CD4-positive, alpha-beta T cell treated with Interleukin-6 for 4 hours (primary cell): ENCODE results near the gene TNS3.

Experiments used
- DNase-seq: peaks from one replicate; pipeline ENCODE4 v3.0.0-alpha.2; 2020; ENCODE audit warnings: mixed read lengths

Gene TNS3

DNA sequence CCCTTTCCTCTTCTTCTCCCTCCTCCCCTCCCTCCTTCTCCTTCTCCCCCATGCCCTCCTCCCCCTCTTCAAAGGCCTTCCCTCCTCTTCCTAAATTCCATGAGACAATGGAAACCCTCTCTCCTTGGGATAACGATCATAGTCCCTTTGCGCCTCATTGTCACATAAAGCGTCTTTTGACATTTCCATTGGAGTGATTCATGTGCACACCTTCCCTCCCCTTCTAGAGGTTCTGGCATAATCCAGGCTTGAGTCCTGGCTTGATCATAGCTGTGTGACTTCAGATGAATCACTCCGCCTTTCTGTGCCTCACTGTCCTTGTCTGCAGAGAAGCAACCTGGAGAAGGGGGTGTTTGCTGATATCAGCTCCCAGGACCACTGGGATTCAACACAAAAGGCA, 204.2 kb downstream of the TNS3 start:
- DNase-seq, result no peak

DNA sequence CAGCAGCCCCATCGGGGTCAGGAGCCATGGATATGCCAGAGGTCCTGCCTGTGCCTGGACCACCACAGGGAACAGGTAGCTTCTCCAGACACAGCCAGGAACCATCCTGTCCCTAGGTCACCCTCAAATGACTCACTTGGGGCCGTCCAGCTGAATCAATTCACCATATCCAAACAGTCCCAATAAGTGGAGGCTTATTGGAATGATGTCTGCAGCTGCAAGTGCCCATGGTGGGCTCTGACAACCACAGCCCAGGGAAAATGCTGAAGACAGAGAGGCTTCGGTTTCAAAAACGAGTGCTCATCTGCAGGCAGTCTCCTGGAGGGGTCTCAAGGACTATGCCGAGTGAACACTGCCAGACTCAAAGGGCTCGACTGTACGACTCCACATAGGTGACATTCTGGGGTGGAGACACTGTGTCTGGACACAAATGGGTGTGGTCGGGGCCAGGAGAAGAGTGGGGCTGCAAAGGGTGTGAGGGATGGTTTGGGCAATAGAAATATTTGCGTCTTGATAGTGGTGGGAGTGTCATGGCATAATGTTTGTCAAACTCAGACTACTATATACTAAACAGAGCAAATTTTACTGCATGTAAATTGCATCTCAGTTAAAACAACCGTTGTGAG, 204.8 kb downstream of the TNS3 start:
- DNase-seq, result no peak

GRCh38 chr7:47375121-47375938, 206.6 kb downstream of the TNS3 start:
- no peak for DNase-seq

- DNase-seq, result no peak
Observed at GRCh38 chr7:47374538-47374937, 207.4 kb downstream of the TNS3 start.

DNA sequence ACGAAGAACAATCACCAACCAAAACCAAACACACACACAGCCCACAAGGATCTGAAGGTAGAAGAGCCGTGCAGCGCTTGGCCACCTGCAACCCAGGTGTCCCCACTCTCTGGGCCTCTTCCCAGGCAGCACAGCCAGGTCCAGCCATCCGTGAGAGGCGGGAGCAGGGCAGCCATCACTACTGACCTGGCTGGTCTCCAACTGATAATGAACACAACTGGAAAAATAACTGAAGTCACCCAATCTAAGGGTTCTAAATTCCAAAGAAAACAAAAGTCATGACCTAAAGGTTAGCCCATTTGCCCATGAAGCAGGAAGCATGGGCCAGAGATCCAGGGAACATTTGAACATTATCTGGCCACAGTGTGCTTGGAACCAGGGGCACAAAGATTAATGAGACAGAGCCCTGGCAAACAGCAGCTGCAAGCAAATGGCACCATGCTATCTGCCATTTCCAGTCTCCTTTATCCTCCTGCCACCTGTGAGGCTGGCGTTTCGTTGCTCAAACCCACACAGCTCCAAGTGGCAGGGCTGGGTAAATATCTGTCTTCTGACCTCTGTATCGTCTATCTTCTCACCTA, 207.9 kb downstream of the TNS3 start:
- DNase-seq, result no peak

DNA sequence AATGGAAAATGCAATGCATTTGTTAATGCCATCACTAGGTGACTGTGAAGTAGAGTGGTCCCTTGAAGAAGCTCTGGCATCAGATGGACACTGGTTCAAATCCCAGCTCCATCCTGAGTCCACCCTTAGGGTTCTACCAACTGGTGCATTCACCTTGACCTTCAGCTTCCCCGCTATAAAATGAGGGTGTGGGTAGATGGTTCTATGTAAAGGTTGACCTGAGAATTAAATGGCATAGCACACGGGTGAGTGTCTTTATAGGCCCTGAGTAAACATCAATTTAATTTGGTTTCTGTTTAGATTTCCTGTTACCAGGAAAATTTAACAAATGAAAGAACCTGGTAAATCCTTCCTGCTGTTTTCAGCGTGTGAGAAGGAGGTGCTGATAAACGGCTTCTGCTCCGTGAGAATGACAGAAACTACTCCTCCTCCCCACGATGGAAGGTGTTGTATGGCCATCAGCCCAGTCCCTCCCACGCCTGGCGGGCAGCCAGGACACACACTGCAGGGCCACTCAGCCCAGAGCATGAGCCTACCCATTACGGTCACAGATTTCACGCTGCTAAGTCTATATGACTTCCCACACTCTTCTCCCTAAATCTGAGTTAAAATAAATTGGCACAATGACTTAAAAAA, 210.1 kb downstream of the TNS3 start:
- no peak for DNase-seq

- DNase-seq, result no peak
Observed at GRCh38 chr7:47371317-47371716, 210.6 kb downstream of the TNS3 start.

- DNase-seq, result no peak
Observed at GRCh38 chr7:47370461-47371042, 211.4 kb downstream of the TNS3 start.

GRCh38 chr7:47369736-47370135, 212.2 kb downstream of the TNS3 start:
- DNase-seq, result no peak

DNA sequence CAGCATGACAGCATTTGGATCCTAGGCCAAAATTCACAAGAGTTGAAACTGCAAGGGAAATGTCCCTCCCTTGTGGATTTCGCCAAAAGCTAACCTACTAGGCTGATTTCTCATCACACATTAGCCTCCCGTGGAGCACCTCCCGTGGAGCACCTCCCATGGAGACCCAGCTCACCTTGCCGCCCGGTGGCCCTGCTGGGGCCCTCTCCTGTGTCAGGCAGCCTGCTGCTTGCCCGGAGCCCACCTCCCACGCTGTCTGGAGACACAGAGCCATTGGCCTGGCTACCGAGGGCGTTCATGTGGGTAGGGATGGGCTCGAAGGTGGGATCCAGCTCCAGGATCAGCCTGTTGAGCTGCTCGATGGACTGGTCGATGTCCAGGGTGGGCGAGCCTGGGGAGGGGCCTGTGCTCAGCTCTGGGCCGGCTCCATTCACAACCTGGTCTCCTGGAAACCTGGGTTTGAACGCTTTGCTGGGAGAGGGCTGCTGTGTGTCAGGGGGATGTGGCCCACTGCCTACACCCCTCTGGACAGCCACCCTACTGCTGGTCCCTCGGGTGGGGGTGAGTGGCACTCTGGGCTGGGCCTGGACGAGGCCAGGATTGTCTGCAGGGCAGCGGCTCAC, 213.6 kb downstream of the TNS3 start:
- no peak for DNase-seq

DNA sequence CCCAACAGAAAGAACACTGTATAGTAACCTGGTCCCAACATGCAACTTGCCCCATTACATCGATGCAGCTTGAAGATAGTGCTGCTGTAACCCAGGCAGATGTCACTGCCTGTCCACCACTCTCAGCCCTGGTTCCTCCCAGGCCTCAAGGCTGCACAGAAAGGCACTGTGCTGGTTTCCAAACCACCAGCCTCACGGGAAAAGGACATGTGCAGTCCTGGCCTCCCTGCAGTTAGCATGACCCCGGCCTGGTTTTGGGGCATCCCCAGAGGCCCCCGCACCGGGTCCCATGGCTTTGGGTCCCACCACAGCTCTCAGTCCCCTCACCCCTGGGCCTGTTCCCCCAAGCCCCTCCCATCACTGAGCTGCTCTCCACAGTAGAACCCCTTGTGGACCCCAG, 214.5 kb downstream of the TNS3 start:
- no peak for DNase-seq

GRCh38 chr7:47366960-47367359, 215.0 kb downstream of the TNS3 start:
- no peak for DNase-seq

- no peak for DNase-seq
Observed at GRCh38 chr7:47366211-47366610, 215.7 kb downstream of the TNS3 start.

DNA sequence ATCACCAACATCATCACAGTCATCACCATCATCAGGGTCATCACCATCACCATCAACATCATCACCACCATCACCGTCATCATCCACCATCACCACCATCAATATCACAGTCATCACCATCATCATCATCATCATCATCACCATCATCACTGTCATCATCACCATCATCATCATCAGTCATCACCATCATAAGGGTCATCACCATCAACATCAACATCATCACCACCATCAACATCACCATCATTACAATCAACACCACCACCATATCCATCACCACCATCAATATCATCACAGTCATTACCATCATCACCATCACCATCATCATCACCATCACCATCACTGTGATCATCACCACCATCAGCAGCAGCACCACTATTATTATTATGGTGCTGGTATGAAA, 218.9 kb downstream of the TNS3 start:
- DNase-seq, result no peak

DNA sequence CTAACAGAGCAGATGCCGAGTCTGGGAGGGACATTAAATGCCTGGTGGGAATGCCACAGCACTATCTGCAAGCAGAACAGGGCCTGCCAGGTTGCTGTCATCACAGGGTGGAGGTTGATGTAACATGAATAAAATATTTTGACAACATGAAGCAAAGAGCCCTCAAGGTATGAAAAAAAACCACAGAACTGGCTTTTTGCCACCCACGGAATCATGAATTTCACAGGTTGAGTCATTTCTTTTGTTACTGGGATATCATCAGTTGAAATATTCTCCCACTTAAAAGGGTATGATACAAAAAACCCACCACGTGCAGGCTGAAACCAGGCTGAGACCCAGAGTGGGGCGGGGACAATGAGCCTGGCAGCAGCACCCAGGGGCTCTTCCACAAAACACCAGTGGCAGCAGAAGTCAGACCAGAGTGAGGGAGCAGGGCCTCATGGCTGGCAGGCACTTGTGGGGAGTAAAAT, 220.1 kb downstream of the TNS3 start:
- DNase-seq, result no peak

GRCh38 chr7:47361236-47361635, 220.7 kb downstream of the TNS3 start:
- no peak for DNase-seq

GRCh38 chr7:47360301-47360900, 221.5 kb downstream of the TNS3 start:
- no peak for DNase-seq

- no peak for DNase-seq
Observed at GRCh38 chr7:47358944-47359588, 222.8 kb downstream of the TNS3 start.

DNA sequence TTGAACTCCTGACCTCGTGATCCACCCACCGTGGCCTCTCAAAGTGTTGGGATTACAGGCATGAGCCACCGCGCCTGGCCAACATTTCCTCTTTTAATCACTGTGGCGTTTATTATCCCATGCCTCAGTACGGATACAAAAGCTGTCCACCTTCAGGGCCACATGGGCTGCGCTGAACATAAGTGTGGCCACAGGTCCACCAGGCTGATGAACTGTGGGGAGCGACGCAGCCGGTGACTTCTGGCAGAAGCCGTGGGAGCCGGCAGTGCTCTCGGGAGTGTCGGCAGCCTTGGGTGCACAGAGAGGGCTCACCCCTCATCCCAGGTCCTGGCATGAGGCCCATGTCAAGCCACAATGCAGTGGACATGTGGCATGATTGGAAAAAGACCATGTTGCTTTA, 223.6 kb downstream of the TNS3 start:
- no peak for DNase-seq

- no peak for DNase-seq
Observed at GRCh38 chr7:47357863-47358262, 224.0 kb downstream of the TNS3 start.

DNA sequence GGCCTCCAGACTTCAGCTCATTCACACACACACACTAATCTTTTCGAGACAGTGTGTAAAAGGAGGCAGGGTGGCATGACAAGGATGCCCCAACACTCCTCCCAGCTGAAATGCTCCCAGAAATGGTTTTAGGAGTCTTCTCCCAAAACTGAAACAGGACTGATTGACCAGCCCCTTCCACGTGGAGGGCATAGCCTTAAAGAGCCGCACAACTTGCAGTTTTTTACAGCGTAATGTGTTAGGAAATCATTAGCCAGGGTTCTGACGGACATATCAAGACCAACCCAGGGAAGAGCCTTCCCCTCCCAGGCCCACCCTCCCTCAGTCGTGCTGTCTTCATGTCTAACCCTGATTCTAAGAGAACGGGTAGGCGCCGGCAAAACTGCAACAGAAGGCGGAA, 224.6 kb downstream of the TNS3 start:
- no peak for DNase-seq

GRCh38 chr7:47356261-47356660, 225.7 kb downstream of the TNS3 start:
- DNase-seq, result no peak
